ENCODE data around the gene DUSP8. TPM values are rescaled to one million over a fixed set of nuclear protein-coding genes. Genes with fewer than 3 reads are reported as not detected.

Gene DUSP8
- total RNA-seq, 1 donor from 2014 or later, result 27.0 TPM

GRCh38 chr11:1557904-1558774, 13.9 kb downstream of the DUSP8 start:
- no peak for TF ChIP-seq CTCF (IDR thresholded peaks at IDR 0.05)
- H3K27me3 ChIP-seq, result no peaks in the 10 kb centered on the region
- intact Hi-C loops (cut with DNase I), result loop anchor here (1.0 to 10.0 kb wide), 2 partner anchors 10 to 713 kb away; partner anchors contain the start of genes POLR2L and TSPAN4
- peak; percentile 43 to 91 for DNase-seq (ENCODE audit: low spot score in 2 of 2)
- peaks cover 30 to 36% of the 10 kb centered on the region in 2 donors for H3K36me3 ChIP-seq
- H3K9me3 ChIP-seq, result no peaks in the 10 kb centered on the region
- H3K27ac ChIP-seq, result peak overlapping the region; percentile 93 to 98
- peak overlapping the region; percentile 32 to 47 for H3K4me3 ChIP-seq
- H3K4me1 ChIP-seq, result peaks cover 20 to 42% of the 10 kb centered on the region in 2 donors

GRCh38 chr11:1557051-1557884, 14.8 kb downstream of the DUSP8 start:
- Histone ChIP-seq H3K9me3 (no peaks in the 10 kb centered on the region), H3K4me1 (peaks cover 25 to 51% of the 10 kb centered on the region in 2 donors), H3K27ac (peak overlapping the region; percentile 93 to 98), H3K4me3 (peak overlapping the region; percentile 32 to 47), H3K36me3 (peaks cover 23 to 30% of the 10 kb centered on the region in 2 donors), H3K27me3 (no peaks in the 10 kb centered on the region)
- no peak for TF ChIP-seq CTCF (IDR thresholded peaks at IDR 0.05)
- intact Hi-C loops (cut with DNase I), result loop anchor here (10.0 kb wide), 1 partner anchor 712 kb away; the partner anchor contains the start of genes POLR2L and TSPAN4
- DNase-seq (ENCODE audit: low spot score in 2 of 2), result no peak

GRCh38 chr11:1556278-1556902, 15.7 kb downstream of the DUSP8 start:
- intact Hi-C loops (cut with DNase I), result loop anchor here (10.0 kb wide), 1 partner anchor 712 kb away; the partner anchor contains the start of genes POLR2L and TSPAN4
- H3K4me1 ChIP-seq, result peaks cover 25 to 52% of the 10 kb centered on the region in 2 donors

GRCh38 chr11:1555713-1556153, 16.3 kb downstream of the DUSP8 start:
- Histone ChIP-seq H3K4me1 (peaks cover 25 to 52% of the 10 kb centered on the region in 2 donors), H3K27ac (peak overlapping the region; percentile 44 to 56)

More at GRCh38 chr11:1556278-1556902, 15.7 kb downstream of the DUSP8 start:
- H3K27ac ChIP-seq, result peak overlapping the region in 1 of 2 donors; percentile 44
- peaks cover 21 to 30% of the 10 kb centered on the region in 2 donors for H3K36me3 ChIP-seq
- no peaks in the 10 kb centered on the region for H3K9me3 ChIP-seq
- no peak for TF ChIP-seq CTCF (IDR thresholded peaks at IDR 0.05)
- no peaks in the 10 kb centered on the region for H3K27me3 ChIP-seq
- no peak overlapping the region for H3K4me3 ChIP-seq
- DNase-seq (ENCODE audit: low spot score in 2 of 2), result no peak

More at GRCh38 chr11:1555713-1556153, 16.3 kb downstream of the DUSP8 start:
- H3K27me3 ChIP-seq, result no peaks in the 10 kb centered on the region
- no peaks in the 10 kb centered on the region for H3K9me3 ChIP-seq
- no peak for DNase-seq (ENCODE audit: low spot score in 2 of 2)
- intact Hi-C loops (cut with DNase I), result loop anchor here (10.0 kb wide), 1 partner anchor 711 kb away; the partner anchor contains the start of genes POLR2L and TSPAN4
- peaks cover 14 to 23% of the 10 kb centered on the region in 2 donors for H3K36me3 ChIP-seq
- TF ChIP-seq CTCF (IDR thresholded peaks at IDR 0.05), result no peak
- no peak overlapping the region for H3K4me3 ChIP-seq

All from ascending aorta (tissue), 2 donors.